H9 (cell line): Measurements from ENCODE around the gene ACADS. TPM values are rescaled to one million over a fixed set of nuclear protein-coding genes. Genes with fewer than 3 reads are reported as not detected.

Experiments used
- DNase-seq: peaks from one replicate; pipeline ENCODE4 v3.0.0-alpha.2; 2017
- H2AFZ ChIP-seq: one replicate; pipeline ENCODE4 v1.6.1; 2013; ENCODE audit warnings: mild to moderate bottlenecking, low read length, control low read depth, moderate library complexity
- H2AK5ac ChIP-seq: 2 replicates; pipeline ENCODE4 v1.6.1; 2013; ENCODE audit warnings: low read length, control low read depth, mixed read lengths; ENCODE audit not compliant: insufficient read length
- H2BK120ac ChIP-seq: one replicate; pipeline ENCODE4 v1.6.1; 2013; ENCODE audit warnings: low read depth, mild to moderate bottlenecking, low read length, control low read depth, inconsistent platforms; ENCODE audit not compliant: poor library complexity, severe bottlenecking
- H2BK12ac ChIP-seq: 2 replicates; pipeline ENCODE4 v1.6.1; 2013; ENCODE audit warnings: low read length, control low read depth, mixed read lengths, low read depth; ENCODE audit not compliant: insufficient read length
- H2BK15ac ChIP-seq: 2 replicates; pipeline ENCODE4 v1.6.1; 2013; ENCODE audit warnings: low read depth, low read length, control low read depth
- H2BK20ac ChIP-seq: one replicate; pipeline ENCODE4 v1.6.1; 2013; ENCODE audit warnings: low read depth, mild to moderate bottlenecking, low read length, control low read depth, inconsistent platforms; ENCODE audit not compliant: poor library complexity, severe bottlenecking
- H2BK5ac ChIP-seq: 2 replicates; pipeline ENCODE4 v1.6.1; 2013; ENCODE audit warnings: low read length, control low read depth, mixed read lengths; ENCODE audit not compliant: insufficient read length
- H3K14ac ChIP-seq: 2 replicates; pipeline ENCODE4 v1.6.1; 2013; ENCODE audit warnings: low read length, control low read depth; ENCODE audit not compliant: insufficient read depth
- H3K18ac ChIP-seq: 2 replicates; pipeline ENCODE4 v1.6.1; 2013; ENCODE audit warnings: low read depth, mild to moderate bottlenecking, mixed read lengths, low read length, control low read depth; ENCODE audit not compliant: insufficient read length
- H3K23ac ChIP-seq: 2 replicates; pipeline ENCODE4 v1.6.1; 2013; ENCODE audit warnings: low read length, control low read depth, mixed read lengths, low read depth; ENCODE audit not compliant: insufficient read length
- H3K23me2 ChIP-seq: 2 replicates; pipeline ENCODE4 v1.6.1; 2013; ENCODE audit warnings: low read depth, mild to moderate bottlenecking, mixed read lengths, low read length, control low read depth; ENCODE audit not compliant: insufficient read length, poor library complexity, severe bottlenecking
- H3K27ac ChIP-seq: 2 replicates; pipeline ENCODE4 v1.5.1; 2013; ENCODE audit warnings: low read length, control low read depth, mixed read lengths, low read depth; ENCODE audit not compliant: insufficient read length
- H3K27me3 ChIP-seq: 2 replicates; pipeline ENCODE4 v1.6.1; 2013; ENCODE audit warnings: low read length, control low read depth, inconsistent platforms; ENCODE audit not compliant: insufficient read depth
- H3K4ac ChIP-seq: 2 replicates; pipeline ENCODE4 v1.6.1; 2013; ENCODE audit warnings: low read depth, mild to moderate bottlenecking, control low read depth, inconsistent platforms, low read length, moderate library complexity
- H3K4me1 ChIP-seq: 2 replicates; pipeline ENCODE4 v1.6.1; 2013; ENCODE audit warnings: low read length, control low read depth, inconsistent platforms; ENCODE audit not compliant: insufficient read depth
- H3K4me2 ChIP-seq: 2 replicates; pipeline ENCODE4 v1.6.1; 2013; ENCODE audit warnings: low read length, control low read depth, mixed read lengths; ENCODE audit not compliant: insufficient read length, insufficient read depth
- H3K56ac ChIP-seq: 2 replicates; pipeline ENCODE4 v1.6.1; 2013; ENCODE audit warnings: low read depth, mild to moderate bottlenecking, mixed read lengths, low read length, control low read depth; ENCODE audit not compliant: insufficient read length
- H3K79me1 ChIP-seq: 2 replicates; pipeline ENCODE4 v1.6.1; 2013; ENCODE audit warnings: low read depth, mild to moderate bottlenecking, moderate library complexity, low read length, control low read depth, inconsistent platforms; ENCODE audit not compliant: insufficient read depth, poor library complexity, severe bottlenecking
- H3K79me2 ChIP-seq: 2 replicates; pipeline ENCODE4 v1.6.1; 2013; ENCODE audit warnings: low read length, control low read depth, inconsistent platforms; ENCODE audit not compliant: insufficient read depth
- H3K9ac ChIP-seq: 2 replicates; pipeline ENCODE4 v1.6.1; 2013; ENCODE audit warnings: low read length, control low read depth, mixed read lengths; ENCODE audit not compliant: insufficient read length; ENCODE audit errors: extremely low read depth
- H3K9me3 ChIP-seq: one replicate; pipeline ENCODE4 v1.6.1; 2013; ENCODE audit warnings: low read depth, low read length, inconsistent platforms; ENCODE audit not compliant: control insufficient read depth
- H3T11ph ChIP-seq: one replicate; pipeline ENCODE4 v1.6.1; 2013; ENCODE audit warnings: mild to moderate bottlenecking, low read length, control low read depth, inconsistent platforms
- H4K20me1 ChIP-seq: one replicate; pipeline ENCODE4 v1.6.1; 2013; ENCODE audit not compliant: control insufficient read depth, insufficient read length, insufficient read depth
- H4K5ac ChIP-seq: 2 replicates; pipeline ENCODE4 v1.6.1; 2013; ENCODE audit warnings: low read depth, mild to moderate bottlenecking, mixed read lengths, low read length, control low read depth; ENCODE audit not compliant: insufficient read length
- H4K8ac ChIP-seq: replicated peaks from 2 replicates; pipeline ENCODE4 v1.6.1; 2013; ENCODE audit warnings: low read length, control low read depth, mixed read lengths, low read depth; ENCODE audit not compliant: insufficient read length
- H4K91ac ChIP-seq: 2 replicates; pipeline ENCODE4 v1.6.1; 2013; ENCODE audit warnings: low read depth, mild to moderate bottlenecking, moderate library complexity, mixed read lengths, low read length, control low read depth; ENCODE audit not compliant: insufficient read length
- H3K27ac Mint-ChIP-seq, 3 experiments: 2 replicates in 2 of 3; 3 replicates in 1 of 3; pipeline ENCODE4 v1.8.0; 2020 to 2021; ENCODE audit warnings: mixed read lengths in 3 of 3, mild to moderate bottlenecking in 1 of 3, moderate library complexity in 1 of 3
- H3K27me3 Mint-ChIP-seq: 2 replicates; pipeline ENCODE4 v1.8.0; 2021; ENCODE audit warnings: low read depth, mild to moderate bottlenecking, moderate library complexity, mixed read lengths
- H3K36me3 Mint-ChIP-seq, 3 experiments: 2 replicates in 2 of 3; 3 replicates in 1 of 3; pipeline ENCODE4 v1.8.0; 2020 to 2021; ENCODE audit warnings: low read depth in 3 of 3, mixed read lengths in 3 of 3; ENCODE audit not compliant: insufficient read depth in 1 of 3
- H3K4me1 Mint-ChIP-seq, 2 experiments: 2 replicates each; pipeline ENCODE4 v1.8.0; 2020; ENCODE audit warnings: mixed read lengths in 2 of 2
- H3K4me3 Mint-ChIP-seq, 2 experiments: 2 replicates in 1 of 2; 3 replicates in 1 of 2; pipeline ENCODE4 v1.8.0; 2020 to 2021; ENCODE audit warnings: mild to moderate bottlenecking in 2 of 2, mixed read lengths in 2 of 2, moderate library complexity in 1 of 2
- H3K9me3 Mint-ChIP-seq, 2 experiments: 2 replicates in 1 of 2; 3 replicates in 1 of 2; pipeline ENCODE4 v1.8.0; 2020; ENCODE audit warnings: mild to moderate bottlenecking in 2 of 2, mixed read lengths in 2 of 2, moderate library complexity in 1 of 2
- CTCF ChIP-seq: fragments of 200-600 bp; sonication (generic); conservative IDR thresholded peaks from 3 replicates; pipeline ENCODE4 v1.8.0; 2021; ENCODE audit warnings: antibody characterized with exemption, mild to moderate bottlenecking
- WGBS: extraction: QIAGEN DNeasy Blood & Tissue Kit; methylation state at CpG from one replicate; pipeline ENCODE4 v1.1.7; 2013; ENCODE audit warnings: missing lambda C conversion rate, low lambda C conversion rate, mixed read lengths; ENCODE audit not compliant: insufficient read length; ENCODE audit errors: extremely low coverage; 5-methylcytosine and 5-hydroxymethylcytosine counted together
- total RNA-seq: library from RNA; stranded (reverse); gene quantifications from 2 replicates; pipeline ENCODE4 v1.2.1, GENCODE V29; 2021

ACADS gene
- total RNA-seq, 1 experiment from 2014 or later: 8.3 TPM

GRCh38 chr12:120762086-120762485 is 36.5 kb downstream of the ACADS start:
- Mint-ChIP-seq H3K27me3 (no peaks in the 10 kb centered on the region), H3K9me3 (no peaks in the 10 kb centered on the region), H3K27ac (no peak overlapping the region), H3K4me3 (no peak overlapping the region), H3K36me3 (peaks cover 3 to 63% (median 26%) of the 10 kb centered on the region in 3 experiments; a peak in 6 of 7 replicates), H3K4me1 (peaks cover 19 to 20% of the 10 kb centered on the region in 2 experiments)
- H3K4me2 ChIP-seq: no peak overlapping the region
- no peak overlapping the region for H2BK5ac ChIP-seq
- no peak overlapping the region for H3K27ac ChIP-seq
- no peak overlapping the region for H3K9ac ChIP-seq
- H3K79me1 ChIP-seq: no peaks in the 10 kb centered on the region
- H4K8ac ChIP-seq: no peak overlapping the region
- H3K23me2 ChIP-seq: no peaks in the 10 kb centered on the region
- whole genome bisulfite sequencing: no CpG with 5 or more reads among the region's 6 CpGs
- no peak for DNase-seq
- no peak overlapping the region for H3K56ac ChIP-seq
- no peak overlapping the region for H2AK5ac ChIP-seq
- H4K20me1 ChIP-seq: no peaks in the 10 kb centered on the region
- no peak overlapping the region for H2AFZ ChIP-seq
- no peak overlapping the region for H3K23ac ChIP-seq
- no peak overlapping the region for H3K4ac ChIP-seq
- no peak overlapping the region for H3K18ac ChIP-seq
- no peak overlapping the region for H4K91ac ChIP-seq
- no peak overlapping the region for H3T11ph ChIP-seq
- no peaks in the 10 kb centered on the region for H3K79me2 ChIP-seq
- H2BK120ac ChIP-seq: no peak overlapping the region
- H2BK12ac ChIP-seq: no peak overlapping the region
- no peaks in the 10 kb centered on the region for H3K27me3 ChIP-seq
- H3K9me3 ChIP-seq: no peaks in the 10 kb centered on the region
- H3K14ac ChIP-seq: no peak overlapping the region
- no peak overlapping the region for H4K5ac ChIP-seq
- H2BK20ac ChIP-seq: no peak overlapping the region
- no peak for TF ChIP-seq CTCF
- H2BK15ac ChIP-seq: no peak overlapping the region
- H3K4me1 ChIP-seq: peaks cover 2% of the 10 kb centered on the region; the same call in 1 of the 2 replicates
